GM12873 (cell line): ENCODE data around the gene ZFP36L2.

Experiments used
- CTCF ChIP-seq: IDR thresholded peaks from 2 replicates; pipeline ENCODE4 v1.5.1; 2012; ENCODE audit warnings: low read depth, mild to moderate bottlenecking, moderate library complexity, low read length, control low read depth; ENCODE audit not compliant: insufficient read depth; ENCODE audit errors: missing control alignments

ZFP36L2 gene

GRCh38 chr2:43178602-43179542, 47.5 kb downstream of the ZFP36L2 start:
- no peak for TF ChIP-seq CTCF

GRCh38 chr2:43178055-43178598, 48.3 kb downstream of the ZFP36L2 start:
- TF ChIP-seq CTCF = no peak

GRCh38 chr2:43176449-43176848, 50.0 kb downstream of the ZFP36L2 start:
- no peak for TF ChIP-seq CTCF

- no peak for TF ChIP-seq CTCF
These were observed 50.5 kb downstream of the ZFP36L2 start for GRCh38 chr2:43175876-43176275.

- TF ChIP-seq CTCF = no peak
These were observed 51.4 kb downstream of the ZFP36L2 start for GRCh38 chr2:43175020-43175441.

- TF ChIP-seq CTCF = no peak
These were observed 52.0 kb downstream of the ZFP36L2 start for GRCh38 chr2:43174368-43174916.
